ENCODE data around the gene OR9A2. TPM values are rescaled to one million over a fixed set of nuclear protein-coding genes. Genes with fewer than 3 reads are reported as not detected.

OR9A2 gene
- total RNA-seq, 1 donor from 2014 or later, result not detected

- Histone ChIP-seq H3K4me1 (ENCODE audit: insufficient read depth, low read length) (no peaks in the 10 kb centered on the region), H3K9ac (ENCODE audit: low read length) (no peak overlapping the region), H3K27ac (ENCODE audit: low read depth, low read length) (no peak overlapping the region), H3K4me2 (ENCODE audit: low read length) (no peak overlapping the region), H2AFZ (ENCODE audit: low read depth, low read length) (no peak overlapping the region), H3K79me2 (ENCODE audit: insufficient read depth, low read length) (no peaks in the 10 kb centered on the region), H3K27me3 (ENCODE audit: insufficient read depth, low read length) (no peaks in the 10 kb centered on the region), H3K9me3 (ENCODE audit: insufficient read depth, low read depth, low read length) (no peaks in the 10 kb centered on the region), H3K4me3 (ENCODE audit: insufficient read depth, low read depth, low read length) (no peak overlapping the region), H3K36me3 (ENCODE audit: insufficient read depth, low read length) (no peaks in the 10 kb centered on the region), H4K20me1 (ENCODE audit: insufficient read depth, low read length) (no peaks in the 10 kb centered on the region)
- Mint-ChIP-seq H3K9me3 (ENCODE audit: unreplicated experiment) (no peaks in the 10 kb centered on the region), H3K27ac (ENCODE audit: unreplicated experiment) (no peak overlapping the region), H3K4me3 (ENCODE audit: unreplicated experiment) (no peak overlapping the region), H3K4me1 (ENCODE audit: low read depth, unreplicated experiment) (peaks cover 5% of the 10 kb centered on the region), H3K36me3 (ENCODE audit: low read depth, unreplicated experiment) (no peaks in the 10 kb centered on the region), H3K27me3 (ENCODE audit: low read depth, unreplicated experiment) (peaks cover 5% of the 10 kb centered on the region)
- DNase-seq (ENCODE audit: low read depth) (no peak), FAIRE-seq (no peak)
- no peak for TF ChIP-seq EZH2 (IDR thresholded peaks at IDR 0.05; ENCODE audit: insufficient read depth, low read length)
- TF ChIP-seq CTCF (IDR thresholded peaks at IDR 0.05; ENCODE audit: insufficient read depth, low read depth, low read length), result no peak
These were observed 21.2 kb downstream of the OR9A2 start for GRCh38 chr7:143005632-143006260.

GRCh38 chr7:143003393-143004051 lies 23.4 kb downstream of the OR9A2 start:
- Histone ChIP-seq H3K4me1 (ENCODE audit: insufficient read depth, low read length) (no peaks in the 10 kb centered on the region), H4K20me1 (ENCODE audit: insufficient read depth, low read length) (no peaks in the 10 kb centered on the region), H3K9ac (ENCODE audit: low read length) (no peak overlapping the region), H3K4me3 (ENCODE audit: insufficient read depth, low read depth, low read length) (peak overlapping the region; percentile 27), H3K4me2 (ENCODE audit: low read length) (peak overlapping the region; percentile 76), H2AFZ (ENCODE audit: low read depth, low read length) (peak overlapping the region; percentile 94), H3K36me3 (ENCODE audit: insufficient read depth, low read length) (no peaks in the 10 kb centered on the region), H3K27me3 (ENCODE audit: insufficient read depth, low read length) (no peaks in the 10 kb centered on the region), H3K79me2 (ENCODE audit: insufficient read depth, low read length) (no peaks in the 10 kb centered on the region), H3K9me3 (ENCODE audit: insufficient read depth, low read depth, low read length) (no peaks in the 10 kb centered on the region), H3K27ac (ENCODE audit: low read depth, low read length) (no peak overlapping the region)
- Mint-ChIP-seq H3K9me3 (ENCODE audit: unreplicated experiment) (no peaks in the 10 kb centered on the region), H3K36me3 (ENCODE audit: low read depth, unreplicated experiment) (no peaks in the 10 kb centered on the region), H3K27ac (ENCODE audit: unreplicated experiment) (peak overlapping the region; percentile 85), H3K4me1 (ENCODE audit: low read depth, unreplicated experiment) (no peaks in the 10 kb centered on the region), H3K4me3 (ENCODE audit: unreplicated experiment) (peak overlapping the region; percentile 73), H3K27me3 (ENCODE audit: low read depth, unreplicated experiment) (peaks cover 5% of the 10 kb centered on the region)
- peak; percentile 8 for DNase-seq (ENCODE audit: low read depth)
- TF ChIP-seq CTCF (IDR thresholded peaks at IDR 0.05; ENCODE audit: insufficient read depth, low read depth, low read length) (peak; percentile 79), EZH2 (IDR thresholded peaks at IDR 0.05; ENCODE audit: insufficient read depth, low read length) (no peak)
- FAIRE-seq, result peak; percentile 58

- no peak for FAIRE-seq
These were observed 24.0 kb downstream of the OR9A2 start for GRCh38 chr7:143002898-143003297.

More at GRCh38 chr7:143002898-143003297, 24.0 kb downstream of the OR9A2 start:
- Histone ChIP-seq H3K9me3 (ENCODE audit: insufficient read depth, low read depth, low read length) (no peaks in the 10 kb centered on the region), H3K4me1 (ENCODE audit: insufficient read depth, low read length) (no peaks in the 10 kb centered on the region), H3K27ac (ENCODE audit: low read depth, low read length) (no peak overlapping the region), H3K9ac (ENCODE audit: low read length) (no peak overlapping the region), H3K4me3 (ENCODE audit: insufficient read depth, low read depth, low read length) (peak overlapping the region; percentile 27), H3K27me3 (ENCODE audit: insufficient read depth, low read length) (no peaks in the 10 kb centered on the region), H3K4me2 (ENCODE audit: low read length) (peak overlapping the region; percentile 76), H4K20me1 (ENCODE audit: insufficient read depth, low read length) (no peaks in the 10 kb centered on the region), H3K79me2 (ENCODE audit: insufficient read depth, low read length) (no peaks in the 10 kb centered on the region), H3K36me3 (ENCODE audit: insufficient read depth, low read length) (no peaks in the 10 kb centered on the region), H2AFZ (ENCODE audit: low read depth, low read length) (peak overlapping the region; percentile 94)
- no peak for DNase-seq (ENCODE audit: low read depth)
- Mint-ChIP-seq H3K27me3 (ENCODE audit: low read depth, unreplicated experiment) (peaks cover 5% of the 10 kb centered on the region), H3K9me3 (ENCODE audit: unreplicated experiment) (no peaks in the 10 kb centered on the region), H3K4me1 (ENCODE audit: low read depth, unreplicated experiment) (no peaks in the 10 kb centered on the region), H3K4me3 (ENCODE audit: unreplicated experiment) (no peak overlapping the region), H3K27ac (ENCODE audit: unreplicated experiment) (no peak overlapping the region), H3K36me3 (ENCODE audit: low read depth, unreplicated experiment) (no peaks in the 10 kb centered on the region)
- TF ChIP-seq CTCF (IDR thresholded peaks at IDR 0.05; ENCODE audit: insufficient read depth, low read depth, low read length) (no peak), EZH2 (IDR thresholded peaks at IDR 0.05; ENCODE audit: insufficient read depth, low read length) (no peak)
